Measurements from ENCODE around the gene MAST4. TPM values are rescaled to one million over a fixed set of nuclear protein-coding genes. Genes with fewer than 3 reads are reported as not detected.

The MAST4 gene
- total RNA-seq, 1 experiment from 2014 or later = 10.9 TPM

- Mint-ChIP-seq H3K4me1 (ENCODE audit: low read depth, unreplicated experiment) (no peaks in the 10 kb centered on the region), H3K27me3 (ENCODE audit: unreplicated experiment) (no peaks in the 10 kb centered on the region), H3K9me3 (ENCODE audit: low read depth, unreplicated experiment) (no peaks in the 10 kb centered on the region), H3K27ac (ENCODE audit: unreplicated experiment) (no peak overlapping the region), H3K36me3 (ENCODE audit: insufficient read depth, unreplicated experiment) (no peaks in the 10 kb centered on the region), H3K4me3 (ENCODE audit: low read depth, unreplicated experiment) (no peak overlapping the region)
- TF ChIP-seq CTCF (IDR thresholded peaks at IDR 0.05; ENCODE audit: unreplicated experiment) = no peak
- CTCF ChIA-PET = no interaction called here
- no TSS peak for BruUV-seq (replicated peaks)
- intact Hi-C loops (cut with micrococcal nuclease; ENCODE audit: unreplicated experiment) = no loop called here
- no peak for DNase-seq
Observed at GRCh38 chr5:67187006-67187715, 591.0 kb downstream of the MAST4 start.

- CTCF ChIA-PET = no interaction called here
- DNase-seq = no peak
- no peak overlapping the region for H3K4me3 Mint-ChIP-seq (ENCODE audit: low read depth, unreplicated experiment)
- TF ChIP-seq CTCF (IDR thresholded peaks at IDR 0.05; ENCODE audit: unreplicated experiment) = no peak
- no peaks in the 10 kb centered on the region for H3K36me3 Mint-ChIP-seq (ENCODE audit: insufficient read depth, unreplicated experiment)
- H3K9me3 Mint-ChIP-seq (ENCODE audit: low read depth, unreplicated experiment) = no peaks in the 10 kb centered on the region
- no TSS peak for BruUV-seq (replicated peaks)
- H3K27me3 Mint-ChIP-seq (ENCODE audit: unreplicated experiment) = no peaks in the 10 kb centered on the region
- H3K4me1 Mint-ChIP-seq (ENCODE audit: low read depth, unreplicated experiment) = no peaks in the 10 kb centered on the region
- intact Hi-C loops (cut with micrococcal nuclease; ENCODE audit: unreplicated experiment) = no loop called here
- no peak overlapping the region for H3K27ac Mint-ChIP-seq (ENCODE audit: unreplicated experiment)
Observed at GRCh38 chr5:67188274-67189078, 592.3 kb downstream of the MAST4 start.

- Mint-ChIP-seq H3K36me3 (ENCODE audit: insufficient read depth, unreplicated experiment) (no peaks in the 10 kb centered on the region), H3K27ac (ENCODE audit: unreplicated experiment) (no peak overlapping the region), H3K27me3 (ENCODE audit: unreplicated experiment) (no peaks in the 10 kb centered on the region), H3K4me1 (ENCODE audit: low read depth, unreplicated experiment) (peaks cover under 1% of the 10 kb centered on the region), H3K9me3 (ENCODE audit: low read depth, unreplicated experiment) (no peaks in the 10 kb centered on the region), H3K4me3 (ENCODE audit: low read depth, unreplicated experiment) (no peak overlapping the region)
- no TSS peak for BruUV-seq (replicated peaks)
- intact Hi-C loops (cut with micrococcal nuclease; ENCODE audit: unreplicated experiment) = no loop called here
- no peak for TF ChIP-seq CTCF (IDR thresholded peaks at IDR 0.05; ENCODE audit: unreplicated experiment)
- no peak for DNase-seq
- CTCF ChIA-PET = no interaction called here
Observed at GRCh38 chr5:67189079-67189354, 592.8 kb downstream of the MAST4 start.

- CTCF ChIA-PET = no interaction called here
- intact Hi-C loops (cut with micrococcal nuclease; ENCODE audit: unreplicated experiment) = no loop called here
- Mint-ChIP-seq H3K27me3 (ENCODE audit: unreplicated experiment) (no peaks in the 10 kb centered on the region), H3K27ac (ENCODE audit: unreplicated experiment) (no peak overlapping the region), H3K4me3 (ENCODE audit: low read depth, unreplicated experiment) (no peak overlapping the region), H3K36me3 (ENCODE audit: insufficient read depth, unreplicated experiment) (no peaks in the 10 kb centered on the region), H3K9me3 (ENCODE audit: low read depth, unreplicated experiment) (no peaks in the 10 kb centered on the region), H3K4me1 (ENCODE audit: low read depth, unreplicated experiment) (peaks cover 9% of the 10 kb centered on the region)
- no peak for DNase-seq
- BruUV-seq (replicated peaks) = no TSS peak
- TF ChIP-seq CTCF (IDR thresholded peaks at IDR 0.05; ENCODE audit: unreplicated experiment) = no peak
Observed at GRCh38 chr5:67189931-67190330, 593.7 kb downstream of the MAST4 start.
